IPS-15b (cell line): Measurements from ENCODE around the gene ST6GAL1.

Experiments
- H3K27me3 ChIP-seq: one replicate; pipeline ENCODE4 v1.6.1; 2013; ENCODE audit warnings: low read length; ENCODE audit not compliant: control insufficient read depth, insufficient read depth
- H3K36me3 ChIP-seq: one replicate; pipeline ENCODE4 v1.6.1; 2013; ENCODE audit warnings: low read length; ENCODE audit not compliant: control insufficient read depth, insufficient read depth
- H3K4me1 ChIP-seq: one replicate; pipeline ENCODE4 v1.6.1; 2013; ENCODE audit warnings: mild to moderate bottlenecking, low read length; ENCODE audit not compliant: control insufficient read depth, insufficient read depth
- H3K4me3 ChIP-seq: one replicate; pipeline ENCODE4 v1.5.1; 2013; ENCODE audit warnings: low read depth, low read length
- H3K9ac ChIP-seq: one replicate; pipeline ENCODE4 v1.6.1; 2013; ENCODE audit warnings: low read depth, mild to moderate bottlenecking, low read length
- H3K9me3 ChIP-seq: one replicate; pipeline ENCODE4 v1.6.1; 2013; ENCODE audit warnings: mild to moderate bottlenecking, low read length; ENCODE audit not compliant: control insufficient read depth, insufficient read depth

The ST6GAL1 gene

GRCh38 chr3:186932281-186933181, 2.2 kb downstream of the ST6GAL1 start:
- Histone ChIP-seq H3K4me1 (peaks cover 18% of the 10 kb centered on the region), H3K4me3 (peak overlapping the region; percentile 95), H3K27me3 (no peaks in the 10 kb centered on the region), H3K9ac (peak overlapping the region; percentile 89), H3K9me3 (no peaks in the 10 kb centered on the region), H3K36me3 (peaks cover 2% of the 10 kb centered on the region)

GRCh38 chr3:186933816-186934215, 3.5 kb downstream of the ST6GAL1 start:
- H3K36me3 ChIP-seq = peaks cover 2% of the 10 kb centered on the region
- H3K9ac ChIP-seq = no peak overlapping the region
- H3K4me1 ChIP-seq = peaks cover 18% of the 10 kb centered on the region
- no peaks in the 10 kb centered on the region for H3K27me3 ChIP-seq
- no peak overlapping the region for H3K4me3 ChIP-seq
- H3K9me3 ChIP-seq = no peaks in the 10 kb centered on the region

- Histone ChIP-seq H3K4me3 (no peak overlapping the region), H3K4me1 (peaks cover 11% of the 10 kb centered on the region), H3K36me3 (peaks cover 2% of the 10 kb centered on the region), H3K9me3 (no peaks in the 10 kb centered on the region), H3K27me3 (no peaks in the 10 kb centered on the region), H3K9ac (no peak overlapping the region)
These were observed 4.8 kb downstream of the ST6GAL1 start for GRCh38 chr3:186935133-186935532.

- H3K4me1 ChIP-seq = peaks cover 21% of the 10 kb centered on the region
- H3K9me3 ChIP-seq = no peaks in the 10 kb centered on the region
- H3K36me3 ChIP-seq = no peaks in the 10 kb centered on the region
- no peaks in the 10 kb centered on the region for H3K27me3 ChIP-seq
- no peak overlapping the region for H3K4me3 ChIP-seq
- H3K9ac ChIP-seq = no peak overlapping the region
These were observed 6.9 kb downstream of the ST6GAL1 start for GRCh38 chr3:186937017-186937875.

GRCh38 chr3:186938716-186939115, 8.4 kb downstream of the ST6GAL1 start:
- Histone ChIP-seq H3K4me3 (no peak overlapping the region), H3K4me1 (peaks cover 12% of the 10 kb centered on the region), H3K9me3 (no peaks in the 10 kb centered on the region), H3K27me3 (no peaks in the 10 kb centered on the region), H3K9ac (no peak overlapping the region), H3K36me3 (no peaks in the 10 kb centered on the region)

- H3K9me3 ChIP-seq = no peaks in the 10 kb centered on the region
- no peaks in the 10 kb centered on the region for H3K36me3 ChIP-seq
- no peak overlapping the region for H3K4me3 ChIP-seq
- no peaks in the 10 kb centered on the region for H3K27me3 ChIP-seq
- peaks cover 12% of the 10 kb centered on the region for H3K4me1 ChIP-seq
- H3K9ac ChIP-seq = no peak overlapping the region
These were observed 9.2 kb downstream of the ST6GAL1 start for GRCh38 chr3:186939536-186939935.

- Histone ChIP-seq H3K27me3 (no peaks in the 10 kb centered on the region), H3K36me3 (no peaks in the 10 kb centered on the region), H3K9ac (peak overlapping the region; percentile 1)
These were observed 10.6 kb downstream of the ST6GAL1 start for GRCh38 chr3:186940967-186941366.

GRCh38 chr3:186942168-186942567, 11.8 kb downstream of the ST6GAL1 start:
- no peak overlapping the region for H3K9ac ChIP-seq
- no peaks in the 10 kb centered on the region for H3K9me3 ChIP-seq
- H3K27me3 ChIP-seq = no peaks in the 10 kb centered on the region
- H3K4me3 ChIP-seq = no peak overlapping the region
- H3K36me3 ChIP-seq = no peaks in the 10 kb centered on the region
- peaks cover 12% of the 10 kb centered on the region for H3K4me1 ChIP-seq

More at GRCh38 chr3:186940967-186941366, 10.6 kb downstream of the ST6GAL1 start:
- no peak overlapping the region for H3K4me3 ChIP-seq
- H3K4me1 ChIP-seq = peaks cover 12% of the 10 kb centered on the region
- no peaks in the 10 kb centered on the region for H3K9me3 ChIP-seq

GRCh38 chr3:186945255-186945823, 15.0 kb downstream of the ST6GAL1 start:
- Histone ChIP-seq H3K36me3 (peaks cover 2% of the 10 kb centered on the region), H3K27me3 (no peaks in the 10 kb centered on the region), H3K4me3 (no peak overlapping the region), H3K9me3 (no peaks in the 10 kb centered on the region), H3K4me1 (peaks cover 16% of the 10 kb centered on the region), H3K9ac (no peak overlapping the region)

GRCh38 chr3:186946756-186947375, 16.5 kb downstream of the ST6GAL1 start:
- H3K4me1 ChIP-seq = peaks cover 5% of the 10 kb centered on the region
- H3K36me3 ChIP-seq = peaks cover 5% of the 10 kb centered on the region
- no peak overlapping the region for H3K4me3 ChIP-seq
- no peaks in the 10 kb centered on the region for H3K9me3 ChIP-seq
- no peaks in the 10 kb centered on the region for H3K27me3 ChIP-seq
- no peak overlapping the region for H3K9ac ChIP-seq

- H3K4me1 ChIP-seq = peaks cover 5% of the 10 kb centered on the region
- H3K9ac ChIP-seq = no peak overlapping the region
- no peaks in the 10 kb centered on the region for H3K27me3 ChIP-seq
- no peaks in the 10 kb centered on the region for H3K9me3 ChIP-seq
- no peak overlapping the region for H3K4me3 ChIP-seq
- H3K36me3 ChIP-seq = peaks cover 5% of the 10 kb centered on the region
These were observed 19.1 kb downstream of the ST6GAL1 start for GRCh38 chr3:186949281-186949982.
